Tibial nerve (tissue), 4 donors: ENCODE data around the gene POLDIP2. TPM values are rescaled to one million over a fixed set of nuclear protein-coding genes. Genes with fewer than 3 reads are reported as not detected.

Source experiments
- DNase-seq, 2 donors: peaks; one replicate each; pipeline ENCODE4 v3.0.0-alpha.2; 2019; ENCODE audit warnings: low spot score in 2 of 2
- H3K27ac ChIP-seq, 4 donors: fragments of 200-600 bp; sonication (generic) in 3 of 4; one replicate each; pipeline ENCODE4 v1.5.1; 2017 to 2019; ENCODE audit warnings: mild to moderate bottlenecking in 1 of 4
- H3K27me3 ChIP-seq, 2 donors: fragments of 200-600 bp; sonication (generic) in 1 of 2; one replicate each; pipeline versions ENCODE4 v1.5.1 to v1.6.0; 2017 to 2019
- H3K36me3 ChIP-seq, 3 donors: fragments of 200-600 bp; sonication (generic); one replicate each; pipeline ENCODE4 v1.5.1; 2018 to 2019
- H3K4me1 ChIP-seq, 4 donors: fragments of 200-600 bp; sonication (generic) in 3 of 4; one replicate each; pipeline ENCODE4 v1.5.1; 2017 to 2019
- H3K4me3 ChIP-seq, 4 donors: fragments of 200-600 bp; sonication (generic) in 3 of 4; one replicate each; pipeline ENCODE4 v1.5.1; 2017 to 2019; ENCODE audit warnings: mild to moderate bottlenecking in 1 of 4, moderate library complexity in 1 of 4
- H3K9me3 ChIP-seq, 4 donors: fragments of 200-600 bp; sonication (generic) in 3 of 4; one replicate each; pipeline ENCODE4 v1.5.1; 2017 to 2019
- EP300 ChIP-seq, 2 donors: sonication (generic); formaldehyde crosslinking; IDR thresholded peaks; one replicate each; pipeline ENCODE4 v1.6.1; 2017; ENCODE audit warnings: antibody characterized with exemption in 2 of 2, mild to moderate bottlenecking in 1 of 2
- POLR2A ChIP-seq, 2 donors: fragments of 450-650 bp; IDR thresholded peaks; one replicate each; pipeline ENCODE4 v1.6.1; 2017; ENCODE audit warnings: antibody characterized with exemption in 2 of 2, mild to moderate bottlenecking in 2 of 2, moderate library complexity in 2 of 2
- WGBS, 2 donors: methylation state at CpG; one replicate each; pipeline ENCODE4 v1.1.5; 2018; 5-methylcytosine and 5-hydroxymethylcytosine counted together
- total RNA-seq, 4 donors: library from RNA; depleted of rRNA; stranded (reverse); fragments of >200 nt; gene quantifications; one replicate each; pipeline ENCODE4 v1.1.0, GENCODE V29; 2016
- TF ChIP-seq, protein P1 (sequence below), 5 experiments: fragments of 200-600 bp in 3 of 5; fragments of 450-650 bp in 2 of 5; sonication (generic) in 3 of 5; IDR thresholded peaks; one replicate each; pipeline ENCODE4 v1.5.1; 2016 to 2019; ENCODE audit warnings: antibody characterized with exemption in 5 of 5, mild to moderate bottlenecking in 3 of 5, moderate library complexity in 2 of 5

Gene POLDIP2
- total RNA-seq, 4 donors from 2014 or later, result 56.5 to 87.9 (median 66.6) TPM

DNA sequence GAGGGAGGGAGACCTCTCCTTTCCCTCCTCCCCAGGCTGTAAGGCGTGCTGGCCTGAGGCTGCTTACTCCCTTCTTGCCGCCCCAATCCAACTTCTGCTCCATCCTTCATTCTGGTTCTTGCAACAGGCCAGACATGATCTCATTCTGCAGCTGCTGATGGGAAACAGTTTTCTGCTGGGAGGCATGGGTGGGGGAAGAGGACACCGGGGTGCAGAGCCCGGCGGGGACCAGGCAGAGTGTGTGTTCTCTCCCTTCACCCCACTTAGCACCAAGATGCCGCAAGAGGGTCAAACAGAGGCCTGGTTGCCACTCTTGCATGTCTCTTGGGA lies 15.6 kb upstream of the POLDIP2 start:
- Histone ChIP-seq H3K4me3 (peak overlapping the region in 1 of 4 donors; percentile 69), H3K27me3 (no peaks in the 10 kb centered on the region), H3K9me3 (no peaks in the 10 kb centered on the region), H3K4me1 (peaks cover 0 to 36% (median 17%) of the 10 kb centered on the region in 4 donors), H3K36me3 (peaks cover 0 to 13% (median 0%) of the 10 kb centered on the region in 3 donors), H3K27ac (no peak overlapping the region)
- TF ChIP-seq POLR2A (IDR thresholded peaks at IDR 0.05) (no peak), EP300 (IDR thresholded peaks at IDR 0.05) (no peak)
- TF ChIP-seq, protein P1, sequence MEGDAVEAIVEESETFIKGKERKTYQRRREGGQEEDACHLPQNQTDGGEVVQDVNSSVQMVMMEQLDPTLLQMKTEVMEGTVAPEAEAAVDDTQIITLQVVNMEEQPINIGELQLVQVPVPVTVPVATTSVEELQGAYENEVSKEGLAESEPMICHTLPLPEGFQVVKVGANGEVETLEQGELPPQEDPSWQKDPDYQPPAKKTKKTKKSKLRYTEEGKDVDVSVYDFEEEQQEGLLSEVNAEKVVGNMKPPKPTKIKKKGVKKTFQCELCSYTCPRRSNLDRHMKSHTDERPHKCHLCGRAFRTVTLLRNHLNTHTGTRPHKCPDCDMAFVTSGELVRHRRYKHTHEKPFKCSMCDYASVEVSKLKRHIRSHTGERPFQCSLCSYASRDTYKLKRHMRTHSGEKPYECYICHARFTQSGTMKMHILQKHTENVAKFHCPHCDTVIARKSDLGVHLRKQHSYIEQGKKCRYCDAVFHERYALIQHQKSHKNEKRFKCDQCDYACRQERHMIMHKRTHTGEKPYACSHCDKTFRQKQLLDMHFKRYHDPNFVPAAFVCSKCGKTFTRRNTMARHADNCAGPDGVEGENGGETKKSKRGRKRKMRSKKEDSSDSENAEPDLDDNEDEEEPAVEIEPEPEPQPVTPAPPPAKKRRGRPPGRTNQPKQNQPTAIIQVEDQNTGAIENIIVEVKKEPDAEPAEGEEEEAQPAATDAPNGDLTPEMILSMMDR (IDR thresholded peaks at IDR 0.05), result no peak
- no peak for DNase-seq
- WGBS, 2 donors, result 85 to 90% methylated on average over 6 of the region's 6 CpGs

DNA sequence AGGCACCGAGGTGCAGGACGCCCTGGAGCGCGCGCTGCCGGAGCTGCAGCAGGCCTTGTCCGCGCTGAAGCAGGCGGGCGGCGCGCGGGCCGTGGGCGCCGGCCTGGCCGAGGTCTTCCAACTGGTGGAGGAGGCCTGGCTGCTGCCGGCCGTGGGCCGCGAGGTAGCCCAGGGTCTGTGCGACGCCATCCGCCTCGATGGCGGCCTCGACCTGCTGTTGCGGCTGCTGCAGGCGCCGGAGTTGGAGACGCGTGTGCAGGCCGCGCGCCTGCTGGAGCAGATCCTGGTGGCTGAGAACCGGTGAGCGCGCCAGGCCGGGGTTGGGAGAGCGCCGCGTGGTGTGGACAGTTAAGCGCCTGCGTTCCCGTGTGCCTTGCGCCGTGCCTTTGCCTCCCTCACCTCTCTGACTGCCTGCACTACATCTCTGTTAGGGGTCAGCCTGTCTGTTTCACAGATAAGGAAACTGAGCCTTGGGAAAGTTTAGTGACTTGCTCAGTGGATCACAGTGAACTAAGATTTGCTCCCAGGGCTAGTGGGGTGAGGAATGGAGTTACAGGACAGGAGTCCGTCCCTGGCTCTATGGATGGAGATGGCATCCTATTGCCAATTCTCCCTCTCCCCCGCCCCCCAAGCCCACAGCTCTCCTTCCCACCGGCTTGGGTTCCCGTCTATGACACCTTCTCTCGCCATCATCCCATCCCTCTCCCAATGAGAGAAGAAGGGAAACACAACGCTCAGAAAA lies 15.0 kb upstream of the POLDIP2 start:
- peak overlapping the region in 3 of 4 donors; percentile 28 to 73 (median 67) for H3K27ac ChIP-seq

DNA sequence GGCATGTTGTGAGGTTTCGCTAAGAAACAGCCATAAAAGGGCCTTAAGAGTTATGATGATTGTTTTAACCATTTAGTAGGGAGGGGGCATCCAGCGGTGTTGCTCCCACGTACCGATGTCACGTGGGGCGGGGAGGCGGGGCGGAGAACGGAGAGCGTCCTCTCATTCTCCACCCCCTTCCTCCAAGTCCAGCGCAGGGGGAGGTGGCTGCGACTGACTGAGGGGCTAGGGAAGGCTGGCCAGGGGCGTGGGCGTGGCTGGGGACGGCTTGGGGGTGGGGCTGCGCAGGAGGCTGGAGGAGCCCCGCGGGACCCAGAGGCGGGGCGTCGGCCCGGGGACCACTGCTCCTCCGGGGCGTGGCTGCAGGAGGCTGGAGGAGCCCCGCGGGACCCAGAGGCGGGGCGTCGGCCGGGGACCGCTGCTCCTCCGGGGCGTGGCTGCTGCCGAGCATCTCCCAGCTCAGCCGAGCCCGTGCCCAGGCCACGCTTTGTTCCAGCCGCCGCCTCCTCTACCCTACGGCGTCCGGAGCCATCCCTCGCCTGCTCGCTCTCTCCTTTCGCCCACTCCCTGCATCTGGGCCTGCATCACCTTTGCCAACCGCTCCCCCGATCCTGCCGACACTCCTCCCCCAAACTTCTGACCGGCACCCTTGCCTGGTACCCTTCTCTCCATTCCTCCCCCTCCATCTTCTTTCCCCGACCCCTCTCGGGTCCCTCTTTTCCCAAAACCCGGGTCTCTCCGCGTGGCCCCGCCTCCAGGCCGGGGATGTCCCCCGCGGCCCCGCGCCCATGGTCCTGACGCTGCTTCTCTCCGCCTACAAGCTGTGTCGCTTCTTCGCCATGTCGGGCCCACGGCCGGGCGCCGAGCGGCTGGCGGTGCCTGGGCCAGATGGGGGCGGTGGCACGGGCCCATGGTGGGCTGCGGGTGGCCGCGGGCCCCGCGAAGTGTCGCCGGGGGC lies 14.2 kb upstream of the POLDIP2 start, which contains the start of gene SARM1:
TSS of gene SARM1 (plus strand) at position 450 of the 958 bp plus-strand sequence. CDS start at position 789, 339 bp downstream.
- DNase-seq, result peak; percentile 51 to 54
- H3K4me1 ChIP-seq, result peaks cover 0 to 36% (median 17%) of the 10 kb centered on the region in 4 donors
- TF ChIP-seq POLR2A (IDR thresholded peaks at IDR 0.05) (no peak), EP300 (IDR thresholded peaks at IDR 0.05) (no peak)
- TF ChIP-seq, protein P1 (IDR thresholded peaks at IDR 0.05), result no peak
- H3K4me3 ChIP-seq, result peak within 1 kb of the TSS; percentile 46 to 69 (median 60)
- H3K9me3 ChIP-seq, result no peaks in the 10 kb centered on the region
- WGBS, 2 donors, result 1% methylated on average over 65 to 78 of the region's 80 CpGs
- H3K27ac ChIP-seq, result peak within 1 kb of the TSS; percentile 22 to 73 (median 70)
- H3K36me3 ChIP-seq, result peaks cover 0 to 17% (median 0%) of the 10 kb centered on the region in 3 donors
- no peaks in the 10 kb centered on the region for H3K27me3 ChIP-seq

More for the DNA sequence above, 15.0 kb upstream of the POLDIP2 start:
- peaks cover 0 to 36% (median 17%) of the 10 kb centered on the region in 4 donors for H3K4me1 ChIP-seq
- H3K36me3 ChIP-seq, result peaks cover 0 to 12% (median 0%) of the 10 kb centered on the region in 3 donors
- no peaks in the 10 kb centered on the region for H3K27me3 ChIP-seq
- H3K4me3 ChIP-seq, result peak overlapping the region; percentile 46 to 69 (median 60)
- no peaks in the 10 kb centered on the region for H3K9me3 ChIP-seq
- WGBS, 2 donors, result 10 to 13% methylated on average over 34 to 49 of the region's 53 CpGs
- no peak for DNase-seq
- TF ChIP-seq EP300 (IDR thresholded peaks at IDR 0.05), result no peak
- TF ChIP-seq, protein P1 (IDR thresholded peaks at IDR 0.05), result no peak
- TF ChIP-seq POLR2A (IDR thresholded peaks at IDR 0.05), result no peak

- TF ChIP-seq POLR2A (IDR thresholded peaks at IDR 0.05) (no peak), EP300 (IDR thresholded peaks at IDR 0.05) (no peak)
- TF ChIP-seq, protein P1 (IDR thresholded peaks at IDR 0.05), result no peak
- Histone ChIP-seq H3K36me3 (peaks cover 0 to 24% (median 0%) of the 10 kb centered on the region in 3 donors), H3K4me3 (peak overlapping the region in 1 of 4 donors; percentile 69), H3K4me1 (peaks cover 0 to 36% (median 17%) of the 10 kb centered on the region in 4 donors), H3K9me3 (no peaks in the 10 kb centered on the region), H3K27ac (peak overlapping the region; percentile 22 to 73 (median 70)), H3K27me3 (no peaks in the 10 kb centered on the region)
- no peak for DNase-seq
- WGBS, 2 donors, result 71 to 82% methylated on average over 1 of the region's 1 CpG
These were observed 13.4 kb upstream of the POLDIP2 start for GRCh38 chr17:28370744-28371103.
